GM19324 (cell line): ENCODE data around the gene RFX8.
"Not testable (repeated sequence)": the region's sequence is repeated elsewhere in the genome, so short reads cannot be mapped to it uniquely, and the experiment has no call there.

Source experiments
- ATAC-seq: cut with Tn5 transposase; IDR thresholded peaks from one replicate; pipeline ENCODE4 v1.9.1; 2021; ENCODE audit warnings: mild to moderate bottlenecking, moderate library complexity; ENCODE audit not compliant: unreplicated experiment, low FRiP score

The RFX8 gene

GRCh38 chr2:101474731-101475384 is at the start of gene RFX8:
RFX8 (minus strand) TSS chr2:101475112; CDS start chr2:101466848, 8,264 bp downstream.
- no peak for ATAC-seq

- no peak for ATAC-seq
Observed at GRCh38 chr2:101521487-101521886, 46.6 kb upstream of the RFX8 start.

GRCh38 chr2:101520246-101520645 is 45.3 kb upstream of the RFX8 start:
- ATAC-seq: no peak

- no peak for ATAC-seq
Observed at GRCh38 chr2:101518578-101519492, 43.9 kb upstream of the RFX8 start.

GRCh38 chr2:101517758-101518271 is 42.9 kb upstream of the RFX8 start:
- no peak for ATAC-seq

- ATAC-seq: no peak
Observed at GRCh38 chr2:101516823-101517690, 42.1 kb upstream of the RFX8 start.

- ATAC-seq: no peak
Observed at GRCh38 chr2:101516349-101516748, 41.4 kb upstream of the RFX8 start.

GRCh38 chr2:101515477-101515876 is 40.6 kb upstream of the RFX8 start:
- ATAC-seq: no peak

GRCh38 chr2:101512993-101513392 is 38.1 kb upstream of the RFX8 start:
- no peak for ATAC-seq

GRCh38 chr2:101511381-101511780 is 36.5 kb upstream of the RFX8 start:
- ATAC-seq: no peak

- ATAC-seq: no peak
Observed at GRCh38 chr2:101509499-101510284, 34.8 kb upstream of the RFX8 start.

GRCh38 chr2:101508636-101509035 is 33.7 kb upstream of the RFX8 start:
- no peak for ATAC-seq

GRCh38 chr2:101505276-101505675 is 30.4 kb upstream of the RFX8 start:
- not testable (repeated sequence) for ATAC-seq

GRCh38 chr2:101504744-101505143 is 29.8 kb upstream of the RFX8 start:
- ATAC-seq: not testable (repeated sequence)

- no peak for ATAC-seq
Observed at GRCh38 chr2:101502095-101502494, 27.2 kb upstream of the RFX8 start.

- no peak for ATAC-seq
Observed at GRCh38 chr2:101501443-101501842, 26.5 kb upstream of the RFX8 start.

GRCh38 chr2:101500860-101501259 is 25.9 kb upstream of the RFX8 start:
- ATAC-seq: no peak

- no peak for ATAC-seq
Observed at GRCh38 chr2:101500180-101500579, 25.3 kb upstream of the RFX8 start.

GRCh38 chr2:101496279-101496678 is 21.4 kb upstream of the RFX8 start:
- ATAC-seq: no peak
